GM21381 (cell line): ENCODE measurements around the gene PLEKHA5.

Source experiments
- ATAC-seq: cut with Tn5 transposase; IDR thresholded peaks from one replicate; pipeline ENCODE4 v1.9.1; 2021; ENCODE audit warnings: mild to moderate bottlenecking, moderate library complexity; ENCODE audit not compliant: unreplicated experiment

The PLEKHA5 gene

GRCh38 chr12:19127270-19127669 lies 2.3 kb upstream of the PLEKHA5 start:
- no peak for ATAC-seq

GRCh38 chr12:19128485-19128884 lies 1.0 kb upstream of the PLEKHA5 start:
- no peak for ATAC-seq

GRCh38 chr12:19129122-19129485 lies 429 bp upstream of the PLEKHA5 start:
- ATAC-seq, result no peak

GRCh38 chr12:19130224-19131024 lies 891 bp downstream of the PLEKHA5 start:
- ATAC-seq, result no peak

- ATAC-seq, result no peak
Measured at GRCh38 chr12:19131025-19131444, 1.5 kb downstream of the PLEKHA5 start.

- no peak for ATAC-seq
Measured at GRCh38 chr12:19138551-19138950, 9.0 kb downstream of the PLEKHA5 start.

- ATAC-seq, result no peak
Measured at GRCh38 chr12:19138956-19139355, 9.4 kb downstream of the PLEKHA5 start.

- ATAC-seq, result no peak
Measured at GRCh38 chr12:19139615-19140194, 10.2 kb downstream of the PLEKHA5 start.

GRCh38 chr12:19140381-19141236 lies 11.1 kb downstream of the PLEKHA5 start:
- ATAC-seq, result no peak

- no peak for ATAC-seq
Measured at GRCh38 chr12:19142499-19142898, 13.0 kb downstream of the PLEKHA5 start.

GRCh38 chr12:19144287-19144686 lies 14.8 kb downstream of the PLEKHA5 start:
- no peak for ATAC-seq

GRCh38 chr12:19144985-19145384 lies 15.5 kb downstream of the PLEKHA5 start:
- no peak for ATAC-seq

- peak; percentile 56 for ATAC-seq
Measured at GRCh38 chr12:19148860-19149259, 19.3 kb downstream of the PLEKHA5 start.

- no peak for ATAC-seq
Measured at GRCh38 chr12:19150273-19150900, 20.9 kb downstream of the PLEKHA5 start.

- no peak for ATAC-seq
Measured at GRCh38 chr12:19151298-19151697, 21.8 kb downstream of the PLEKHA5 start.

- ATAC-seq, result no peak
Measured at GRCh38 chr12:19153396-19153795, 23.9 kb downstream of the PLEKHA5 start.

- ATAC-seq, result no peak
Measured at GRCh38 chr12:19154686-19155085, 25.2 kb downstream of the PLEKHA5 start.

- no peak for ATAC-seq
Measured at GRCh38 chr12:19155981-19156734, 26.6 kb downstream of the PLEKHA5 start.

GRCh38 chr12:19158923-19159322 lies 29.4 kb downstream of the PLEKHA5 start:
- ATAC-seq, result no peak

GRCh38 chr12:19161216-19161615 lies 31.7 kb downstream of the PLEKHA5 start:
- no peak for ATAC-seq
